Muscle of back (tissue), 11 donors: ENCODE data around the gene NAALADL2. TPM values are rescaled to one million over a fixed set of nuclear protein-coding genes. Genes with fewer than 3 reads are reported as not detected.

Source experiments
- DNase-seq, 3 donors: peaks; one replicate each; pipeline versions ENCODE4 v3.0.0 to v3.0.0-alpha.2; 2013
- polyA plus RNA-seq, 10 donors: library from polyadenylated mRNA; unstranded; fragments of 120-200 nt; gene quantifications; one replicate each; pipeline ENCODE4 v1.2.1, GENCODE V29; 2013; ENCODE audit not compliant: insufficient read length in 10 of 10

The NAALADL2 gene
- polyA plus RNA-seq, 10 donors: 5.7 to 13.7 (median 8.8) TPM

DNA sequence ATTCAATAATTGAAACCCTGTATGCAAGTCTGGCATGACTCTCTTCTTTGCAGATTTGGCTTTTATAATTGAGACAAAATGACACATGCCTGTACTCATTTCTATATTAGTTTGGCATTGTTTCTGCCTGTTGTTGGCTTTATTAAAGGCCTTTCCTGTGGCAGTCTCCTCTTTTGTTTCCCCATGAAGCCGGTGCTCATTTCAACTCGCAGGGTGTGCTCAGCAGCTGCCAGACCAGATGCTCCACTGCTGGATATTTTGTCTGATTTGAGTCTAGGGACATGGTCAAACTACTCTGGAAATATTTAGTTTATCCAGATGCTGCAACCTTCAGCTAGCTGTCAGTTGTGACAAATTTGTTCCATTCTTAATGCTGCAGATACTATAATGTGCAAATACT is 445.3 kb downstream of the NAALADL2 start:
- peak; percentile 81 to 95 (median 86) for DNase-seq

DNA sequence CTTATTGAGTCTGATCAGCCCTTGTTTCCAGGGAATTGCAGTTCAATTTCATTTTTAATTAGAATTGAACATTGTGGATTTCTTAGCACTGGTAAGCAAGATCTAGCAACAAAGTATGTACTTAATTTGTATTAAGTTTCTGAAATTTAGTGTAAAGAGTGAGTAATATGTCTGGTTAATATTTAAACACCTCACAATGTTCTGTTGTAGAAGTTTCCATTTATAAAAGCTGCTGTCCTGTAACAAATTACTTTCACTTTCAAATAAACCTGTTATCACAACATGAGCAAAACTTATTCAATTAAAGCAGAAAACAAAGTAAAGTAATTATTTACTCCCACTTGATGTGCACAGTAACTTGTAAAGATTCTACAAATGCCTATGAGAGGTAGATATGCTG is 448.5 kb downstream of the NAALADL2 start:
- DNase-seq: no peak

GRCh38 chr3:175308097-175308496 is 449.0 kb downstream of the NAALADL2 start:
- no peak for DNase-seq

DNA sequence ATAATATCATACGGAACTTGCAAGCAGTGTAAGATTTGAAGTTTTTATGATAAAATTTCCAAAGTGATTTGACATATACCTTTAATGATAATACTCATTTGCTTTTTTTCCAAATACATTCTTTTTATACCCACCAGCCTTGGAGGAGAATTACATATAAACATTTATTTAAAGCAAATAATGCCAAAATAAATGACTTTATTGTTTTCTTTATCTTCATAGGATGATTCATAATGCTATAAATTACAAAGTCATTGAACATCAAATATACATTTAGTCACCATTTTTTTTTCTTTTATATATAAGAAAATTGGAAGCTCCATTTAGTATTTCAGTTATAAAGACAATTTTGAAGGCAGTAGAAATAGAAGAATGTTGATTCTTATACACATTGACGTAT is 450.9 kb downstream of the NAALADL2 start:
- DNase-seq: no peak

- no peak for DNase-seq
Observed at GRCh38 chr3:175311404-175311803, 452.3 kb downstream of the NAALADL2 start.

DNA sequence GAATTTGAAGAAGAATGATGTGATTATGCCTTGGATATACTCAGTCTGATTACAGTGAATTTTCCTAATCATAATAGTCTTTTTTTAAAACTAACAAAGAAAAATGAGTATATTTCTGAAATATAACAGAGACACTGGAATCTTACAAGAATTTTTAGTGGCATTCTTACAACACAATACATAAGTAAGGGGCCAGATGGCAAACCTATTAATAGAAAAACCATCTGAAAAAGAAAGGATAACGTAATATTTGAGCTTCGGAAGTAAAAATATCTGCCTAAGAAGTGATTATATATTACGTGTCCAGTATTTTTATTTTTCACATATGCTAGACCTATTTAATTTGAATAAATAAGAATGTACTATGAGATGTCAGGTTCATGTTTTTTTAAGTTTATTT is 452.8 kb downstream of the NAALADL2 start:
- DNase-seq: peak in 1 of 3 donors; percentile 56

DNA sequence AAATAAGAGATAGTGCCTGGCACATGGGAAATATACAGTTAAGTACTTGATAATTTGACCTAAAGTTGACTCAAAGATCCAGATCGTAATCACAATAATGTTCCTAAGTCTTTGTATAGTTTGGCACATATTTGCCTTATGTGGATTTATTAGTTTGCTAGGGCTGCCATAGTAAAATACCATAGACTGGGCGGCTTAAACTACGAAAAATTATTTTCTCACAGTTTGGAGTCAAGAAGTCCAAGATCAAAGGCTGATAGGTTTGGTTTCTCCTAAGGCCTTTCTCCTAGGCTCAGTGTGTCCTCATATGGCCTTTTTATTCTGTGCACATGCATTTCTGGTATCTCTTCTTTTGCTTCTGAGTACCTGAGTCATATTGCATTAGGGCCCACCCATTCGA is 453.7 kb downstream of the NAALADL2 start:
- no peak for DNase-seq

DNA sequence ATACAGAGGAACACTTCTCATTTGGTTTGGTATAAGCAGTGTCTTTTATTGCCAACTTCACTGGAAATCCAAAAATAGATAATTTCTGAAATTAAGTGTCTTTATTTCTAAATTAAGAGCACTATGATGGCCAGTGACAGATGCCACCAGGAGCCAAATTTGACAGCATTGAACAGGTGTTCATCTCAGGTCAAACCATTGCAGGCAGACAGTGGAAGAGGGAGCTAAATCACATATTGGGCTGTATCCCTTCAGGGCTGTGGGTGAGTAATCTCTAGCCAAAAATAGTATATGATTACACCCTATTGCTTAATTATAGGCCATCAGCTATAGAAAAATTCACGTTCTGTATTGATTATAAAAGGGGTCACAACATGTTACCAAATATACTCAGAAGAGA is 457.7 kb downstream of the NAALADL2 start:
- no peak for DNase-seq

- no peak for DNase-seq
Observed at GRCh38 chr3:175325440-175325839, 466.3 kb downstream of the NAALADL2 start.

DNA sequence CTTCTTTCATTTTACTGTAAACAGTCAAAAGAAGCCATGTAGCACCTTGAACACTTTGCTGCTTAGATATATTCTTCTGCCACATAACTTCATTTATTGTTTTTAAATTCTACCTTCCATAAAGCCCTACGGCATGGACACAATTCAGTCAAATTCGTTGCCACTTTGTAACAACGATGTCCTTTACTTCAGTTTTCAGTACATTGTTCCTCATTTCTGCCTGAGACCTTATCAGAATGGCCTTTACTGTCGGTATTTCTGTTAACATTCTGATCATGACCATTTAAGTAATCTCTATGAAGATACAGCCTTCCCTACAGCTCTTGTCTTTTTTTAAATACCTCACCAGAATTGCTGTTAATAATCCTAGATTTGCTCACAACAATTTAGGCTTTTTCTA is 466.9 kb downstream of the NAALADL2 start:
- no peak for DNase-seq

DNA sequence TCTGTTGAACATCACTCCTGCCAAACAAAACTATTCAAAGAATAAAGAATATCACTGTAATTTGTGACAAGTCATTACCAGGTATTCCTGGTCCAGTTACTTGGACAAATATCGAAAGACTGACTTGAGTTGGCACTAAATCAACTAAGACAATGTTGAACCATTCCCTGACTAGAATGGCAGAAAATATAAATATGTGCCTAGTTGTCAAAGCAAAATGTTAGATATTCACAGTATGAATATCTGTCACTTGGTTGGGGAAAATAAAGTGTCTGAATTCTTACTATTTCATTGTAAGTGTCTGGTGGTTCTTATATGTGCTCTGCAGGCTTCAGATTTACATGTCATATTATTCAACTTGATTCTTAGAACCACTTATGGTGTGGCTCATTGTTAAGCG is 470.2 kb downstream of the NAALADL2 start:
- DNase-seq: no peak

DNA sequence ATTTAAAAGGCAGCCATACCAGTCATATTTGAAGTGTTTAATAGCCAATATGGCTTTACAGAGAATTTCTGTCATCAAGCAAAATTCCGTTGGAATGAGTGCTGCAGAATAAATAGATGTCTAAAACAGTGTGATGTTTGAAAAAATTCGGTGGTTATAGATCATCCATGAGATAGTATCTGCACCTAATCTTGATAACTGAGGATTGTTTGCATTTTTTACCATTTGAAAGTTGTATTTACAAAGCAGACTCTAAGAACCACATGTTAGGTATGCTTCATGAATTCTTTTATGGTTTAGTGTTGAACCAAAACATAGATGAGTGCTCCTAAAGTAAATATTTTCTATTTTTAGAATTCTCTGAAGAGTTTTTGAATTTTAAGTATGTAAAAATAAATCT is 476.1 kb downstream of the NAALADL2 start:
- peak in 1 of 3 donors; percentile 43 for DNase-seq

DNA sequence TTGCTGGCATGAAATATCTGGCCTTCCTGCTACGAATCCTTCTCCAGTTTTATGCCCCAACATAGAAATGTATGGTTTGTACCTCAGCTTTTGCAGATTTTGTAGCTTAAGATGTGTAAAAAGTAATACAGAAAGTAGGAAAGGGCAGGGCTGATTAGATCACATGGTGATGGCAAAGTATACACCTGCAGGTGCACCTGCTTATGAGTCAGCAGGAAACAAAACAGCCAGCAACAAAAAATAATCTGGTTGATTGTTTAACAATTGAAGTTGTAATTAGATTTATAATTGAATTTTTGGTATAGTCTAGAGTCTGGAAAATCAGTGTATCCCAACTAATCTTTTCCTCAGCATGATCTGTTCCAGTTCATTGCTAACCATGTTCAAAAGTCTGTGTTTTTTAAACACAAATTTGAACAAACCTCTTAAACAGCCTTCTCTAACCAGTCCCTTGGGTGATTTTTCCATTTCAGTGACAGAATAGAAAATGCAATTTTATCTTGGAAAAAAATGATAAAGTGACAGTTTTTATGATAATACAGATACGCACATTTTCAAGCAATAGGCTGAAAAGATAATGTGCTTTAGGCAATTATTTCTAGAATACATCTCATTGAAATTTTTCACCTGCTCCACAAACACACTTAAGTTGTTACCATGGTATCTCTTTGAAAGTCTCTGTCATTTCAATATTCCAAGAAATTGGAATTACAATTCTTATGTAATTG is 477.4 kb downstream of the NAALADL2 start:
- no peak for DNase-seq

DNA sequence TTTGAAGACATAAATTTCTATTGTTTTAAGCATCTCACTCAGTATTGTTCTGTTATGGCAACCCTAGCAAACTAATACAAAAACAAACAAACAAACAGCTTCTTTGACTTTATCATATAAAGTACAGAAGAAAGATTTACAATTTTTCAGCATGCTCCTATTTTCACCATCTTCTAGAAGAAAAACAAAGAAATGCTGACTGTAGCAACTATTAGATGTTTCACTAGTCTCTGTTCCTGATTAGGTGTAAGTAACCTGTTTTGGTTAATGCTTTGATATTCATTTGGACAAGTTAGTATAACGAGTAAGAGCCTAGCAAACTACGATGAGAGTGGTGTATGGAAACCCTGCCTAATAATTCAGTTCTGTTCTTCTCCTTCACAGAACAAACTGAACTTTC is 478.5 kb downstream of the NAALADL2 start:
- no peak for DNase-seq

GRCh38 chr3:175338775-175339535 is 479.8 kb downstream of the NAALADL2 start:
- peak; percentile 7 to 47 (median 28) for DNase-seq

- no peak for DNase-seq
Observed at GRCh38 chr3:175340338-175341015, 481.3 kb downstream of the NAALADL2 start.

- no peak for DNase-seq
Observed at GRCh38 chr3:175342196-175342595, 483.1 kb downstream of the NAALADL2 start.

GRCh38 chr3:175343946-175344345 is 484.8 kb downstream of the NAALADL2 start:
- DNase-seq: no peak

GRCh38 chr3:175346573-175347356 is 487.6 kb downstream of the NAALADL2 start:
- DNase-seq: peak; percentile 24 to 85 (median 32)

GRCh38 chr3:175349168-175349567 is 490.0 kb downstream of the NAALADL2 start:
- DNase-seq: no peak

- no peak for DNase-seq
Observed at GRCh38 chr3:175355801-175356335, 496.7 kb downstream of the NAALADL2 start.

GRCh38 chr3:175356899-175357324 is 497.8 kb downstream of the NAALADL2 start:
- no peak for DNase-seq
